Large intestine (tissue), 3 donors: ENCODE measurements around the gene MSLN. TPM values are rescaled to one million over a fixed set of nuclear protein-coding genes. Genes with fewer than 3 reads are reported as not detected.

Experiments
- DNase-seq, 2 donors: peaks; one replicate each; pipeline versions ENCODE4 v3.0.0 to v3.0.0-alpha.2; 2013
- H3K27ac ChIP-seq: one replicate; pipeline ENCODE4 v1.5.1; 2013; ENCODE audit warnings: low read length
- H3K27me3 ChIP-seq: 2 replicates; pipeline ENCODE4 v1.6.1; 2013; ENCODE audit warnings: low read length; ENCODE audit not compliant: control insufficient read depth, insufficient read depth
- H3K36me3 ChIP-seq: 2 replicates; pipeline ENCODE4 v1.6.1; 2013; ENCODE audit warnings: low read length; ENCODE audit not compliant: control insufficient read depth, insufficient read depth
- H3K4me1 ChIP-seq: one replicate; pipeline ENCODE4 v1.6.1; 2013; ENCODE audit warnings: low read length; ENCODE audit not compliant: control insufficient read depth, insufficient read depth
- H3K4me3 ChIP-seq: one replicate; pipeline ENCODE4 v1.5.1; 2013; ENCODE audit warnings: low read length
- H3K9me3 ChIP-seq: one replicate; pipeline ENCODE4 v1.6.1; 2013; ENCODE audit warnings: mild to moderate bottlenecking, low read depth, low read length, moderate library complexity; ENCODE audit not compliant: control insufficient read depth
- WGBS: methylation state at CpG from one replicate; pipeline ENCODE4 v1.1.5; 2013; ENCODE audit warnings: low lambda C conversion rate; ENCODE audit not compliant: insufficient coverage; 5-methylcytosine and 5-hydroxymethylcytosine counted together
- polyA plus RNA-seq: library from polyadenylated mRNA; unstranded; fragments of 120-200 nt; gene quantifications from one replicate; pipeline ENCODE4 v1.2.1, GENCODE V29; 2013

MSLN gene
- polyA plus RNA-seq, 1 donor: 62.0 TPM

DNA sequence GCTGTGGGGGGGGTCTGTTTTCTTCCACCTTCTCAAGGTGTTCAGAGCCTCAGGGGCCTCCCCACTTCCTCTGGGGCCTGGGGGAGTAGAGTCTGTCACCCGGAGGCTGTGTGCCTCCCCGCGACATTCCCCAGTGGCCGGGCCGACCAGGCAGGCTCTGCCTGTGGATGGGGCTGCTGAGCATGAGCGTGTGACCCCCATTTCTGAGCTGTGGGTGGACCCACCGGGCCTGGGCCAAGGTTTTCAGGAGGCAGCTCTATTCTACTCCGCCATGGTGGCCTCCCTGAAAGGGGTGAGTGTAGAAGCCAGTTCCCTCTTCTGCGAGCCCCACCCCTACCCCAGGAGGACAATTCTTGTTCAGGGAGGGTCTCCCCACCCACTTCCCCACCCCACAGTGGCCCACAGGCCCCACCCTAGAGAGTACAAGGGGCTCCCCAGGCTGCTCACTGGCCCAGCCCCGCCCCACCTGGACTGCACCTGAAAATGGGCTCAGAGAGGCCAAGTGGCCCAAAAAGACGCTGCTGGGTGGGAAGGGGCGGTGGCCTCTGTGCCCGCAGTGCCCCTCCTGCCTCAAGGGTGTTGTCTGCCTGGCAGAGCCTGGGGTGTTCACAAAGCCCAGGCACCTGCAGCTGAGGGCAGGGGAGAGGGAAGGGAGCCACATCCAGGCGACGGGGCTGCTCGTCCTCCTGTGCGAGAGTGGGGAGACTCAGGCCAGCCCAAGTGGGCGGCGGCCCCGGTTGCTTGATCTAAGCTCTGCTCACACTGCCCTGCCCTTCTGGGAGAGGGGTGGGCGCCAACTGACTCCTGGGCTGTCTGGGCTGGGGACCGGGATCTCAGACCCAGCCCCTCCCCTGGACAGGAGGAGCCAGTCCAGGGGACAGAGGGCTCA is 1.3 kb downstream of the MSLN start:
- Histone ChIP-seq H3K4me1 (peaks cover 25% of the 10 kb centered on the region), H3K36me3 (no peaks in the 10 kb centered on the region), H3K27ac (peak overlapping the region; percentile 77), H3K9me3 (peaks cover 3% of the 10 kb centered on the region), H3K4me3 (no peak overlapping the region), H3K27me3 (no peaks in the 10 kb centered on the region)
- DNase-seq: peak in 1 of 2 donors; percentile 54
- no CpG with 5 or more reads among the region's 22 CpGs for WGBS

- no peaks in the 10 kb centered on the region for H3K27me3 ChIP-seq
- H3K9me3 ChIP-seq: peaks cover 3% of the 10 kb centered on the region
- H3K4me1 ChIP-seq: peaks cover 25% of the 10 kb centered on the region
- no peak for DNase-seq
- no peak overlapping the region for H3K27ac ChIP-seq
- H3K36me3 ChIP-seq: no peaks in the 10 kb centered on the region
- WGBS: no CpG with 5 or more reads among the region's 17 CpGs
- H3K4me3 ChIP-seq: no peak overlapping the region
Measured at GRCh38 chr16:762595-763268, 2.2 kb downstream of the MSLN start.

GRCh38 chr16:763369-764183 is 3.0 kb downstream of the MSLN start:
- Histone ChIP-seq H3K27me3 (no peaks in the 10 kb centered on the region), H3K9me3 (peaks cover 3% of the 10 kb centered on the region), H3K4me3 (no peak overlapping the region), H3K4me1 (peaks cover 25% of the 10 kb centered on the region), H3K27ac (no peak overlapping the region), H3K36me3 (no peaks in the 10 kb centered on the region)
- no peak for DNase-seq
- no CpG with 5 or more reads among the region's 21 CpGs for WGBS

- Histone ChIP-seq H3K4me1 (peaks cover 24% of the 10 kb centered on the region), H3K36me3 (no peaks in the 10 kb centered on the region), H3K27me3 (no peaks in the 10 kb centered on the region), H3K27ac (no peak overlapping the region), H3K4me3 (no peak overlapping the region), H3K9me3 (peaks cover 3% of the 10 kb centered on the region)
- no CpG with 5 or more reads among the region's 20 CpGs for WGBS
- no peak for DNase-seq
Measured at GRCh38 chr16:764184-764750, 3.7 kb downstream of the MSLN start.

DNA sequence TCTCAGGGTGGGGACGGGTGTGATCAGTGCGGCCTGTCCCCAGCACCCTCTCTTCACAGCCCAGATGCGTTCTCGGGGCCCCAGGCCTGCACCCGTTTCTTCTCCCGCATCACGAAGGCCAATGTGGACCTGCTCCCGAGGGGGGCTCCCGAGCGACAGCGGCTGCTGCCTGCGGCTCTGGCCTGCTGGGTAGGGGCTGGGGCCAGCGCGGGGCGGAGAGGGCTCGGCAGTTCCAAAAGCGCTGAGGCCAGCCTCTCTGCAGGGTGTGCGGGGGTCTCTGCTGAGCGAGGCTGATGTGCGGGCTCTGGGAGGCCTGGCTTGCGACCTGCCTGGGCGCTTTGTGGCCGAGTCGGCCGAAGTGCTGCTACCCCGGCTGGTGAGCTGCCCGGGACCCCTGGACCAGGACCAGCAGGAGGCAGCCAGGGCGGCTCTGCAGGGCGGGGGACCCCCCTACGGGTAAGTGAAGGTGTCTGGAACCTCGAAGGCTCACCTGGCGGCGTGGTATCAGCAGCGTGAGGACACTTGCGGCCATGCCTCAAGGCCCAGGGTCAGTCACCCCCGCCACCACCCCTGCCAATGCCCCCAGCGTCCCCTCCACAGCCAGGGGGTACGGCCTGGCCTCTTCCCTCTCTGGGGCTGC is 4.4 kb downstream of the MSLN start:
- H3K4me3 ChIP-seq: no peak overlapping the region
- peaks cover 3% of the 10 kb centered on the region for H3K9me3 ChIP-seq
- no peak for DNase-seq
- H3K27ac ChIP-seq: no peak overlapping the region
- H3K36me3 ChIP-seq: no peaks in the 10 kb centered on the region
- no peaks in the 10 kb centered on the region for H3K27me3 ChIP-seq
- peaks cover 20% of the 10 kb centered on the region for H3K4me1 ChIP-seq
- WGBS: no CpG with 5 or more reads among the region's 38 CpGs

- Histone ChIP-seq H3K27me3 (no peaks in the 10 kb centered on the region), H3K4me1 (peaks cover 19% of the 10 kb centered on the region), H3K36me3 (no peaks in the 10 kb centered on the region), H3K27ac (no peak overlapping the region), H3K4me3 (no peak overlapping the region), H3K9me3 (peaks cover 3% of the 10 kb centered on the region)
- no peak for DNase-seq
- no CpG with 5 or more reads among the region's 29 CpGs for WGBS
Measured at GRCh38 chr16:765488-765865, 4.9 kb downstream of the MSLN start.

- no peak for DNase-seq
- Histone ChIP-seq H3K9me3 (no peaks in the 10 kb centered on the region), H3K4me3 (no peak overlapping the region), H3K4me1 (peaks cover 12% of the 10 kb centered on the region), H3K36me3 (no peaks in the 10 kb centered on the region), H3K27me3 (no peaks in the 10 kb centered on the region), H3K27ac (no peak overlapping the region)
- no CpG with 5 or more reads among the region's 29 CpGs for WGBS
Measured at GRCh38 chr16:766008-766819, 5.7 kb downstream of the MSLN start.

GRCh38 chr16:766820-767640 is 6.5 kb downstream of the MSLN start:
- Histone ChIP-seq H3K4me1 (peaks cover 5% of the 10 kb centered on the region), H3K27ac (no peak overlapping the region), H3K4me3 (no peak overlapping the region), H3K36me3 (no peaks in the 10 kb centered on the region), H3K27me3 (no peaks in the 10 kb centered on the region), H3K9me3 (no peaks in the 10 kb centered on the region)
- WGBS: no CpG with 5 or more reads among the region's 48 CpGs
- DNase-seq: no peak
